Activated CD8-positive, alpha-beta T cell treated with anti-CD3 and anti-CD28 coated beads, Interleukin-2, amount 10 ng/mL, durations not matched to agents 7 days and 5 days (primary cell): Measurements from ENCODE around the gene GPC5. TPM values are rescaled to one million over a fixed set of nuclear protein-coding genes. Genes with fewer than 3 reads are reported as not detected.
"Not testable (repeated sequence)": the region's sequence is repeated elsewhere in the genome, so short reads cannot be mapped to it uniquely, and the experiment has no call there.

ENCODE experiments used
- ATAC-seq: fragments of 150-1000 bp; cut with Tn5 transposase; one replicate; pipeline ENCODE4 v1.10.0; 2021; ENCODE audit warnings: moderate library complexity
- CTCF ChIA-PET: fragments of 350-600 bp; sonication (Branson Sonifier 250); formaldehyde crosslinking; loops from one replicate; lab custom pipeline; 2021; ENCODE audit warnings: antibody characterized with exemption; lab: Charles Lee
- POLR2A ChIA-PET: fragments of 350-600 bp; sonication (Branson Sonifier 250); formaldehyde crosslinking; loops from one replicate; lab custom pipeline; 2021; ENCODE audit warnings: antibody characterized with exemption; lab: Charles Lee
- DNase-seq: peaks from one replicate; pipeline ENCODE4 v3.0.0-alpha.2; 2020
- H3K27ac Mint-ChIP-seq: one replicate; pipeline ENCODE4 v1.8.0; 2021; ENCODE audit warnings: mild to moderate bottlenecking, mixed read lengths
- H3K27me3 Mint-ChIP-seq: one replicate; pipeline ENCODE4 v1.8.0; 2021; ENCODE audit warnings: low read depth, mixed read lengths
- H3K36me3 Mint-ChIP-seq: one replicate; pipeline ENCODE4 v1.8.0; 2021; ENCODE audit warnings: low read depth, mixed read lengths
- H3K4me1 Mint-ChIP-seq: one replicate; pipeline ENCODE4 v1.8.0; 2021; ENCODE audit warnings: low read depth, mixed read lengths
- H3K4me3 Mint-ChIP-seq: one replicate; pipeline ENCODE4 v1.8.0; 2021; ENCODE audit warnings: mild to moderate bottlenecking, mixed read lengths
- H3K9me3 Mint-ChIP-seq: one replicate; pipeline ENCODE4 v1.8.0; 2022; ENCODE audit warnings: mixed read lengths; ENCODE audit not compliant: insufficient read depth
- total RNA-seq, 2 experiments: library from RNA; stranded (reverse); gene quantifications; one replicate each; pipeline ENCODE4 v1.2.3, GENCODE V29; 2021

Gene GPC5
- total RNA-seq, 2 experiments from 2014 or later, result not detected

- H3K4me3 Mint-ChIP-seq, result no peak overlapping the region
- H3K27ac Mint-ChIP-seq, result no peak overlapping the region
- no peaks in the 10 kb centered on the region for H3K36me3 Mint-ChIP-seq
- H3K4me1 Mint-ChIP-seq, result no peaks in the 10 kb centered on the region
- ChIA-PET CTCF (no interaction called here), POLR2A (no interaction called here)
- no peaks in the 10 kb centered on the region for H3K27me3 Mint-ChIP-seq
- DNase-seq (no peak), ATAC-seq (no peak)
- peaks cover 7% of the 10 kb centered on the region for H3K9me3 Mint-ChIP-seq
These were observed 494.6 kb downstream of the GPC5 start for GRCh38 chr13:91893040-91893439.

GRCh38 chr13:91894316-91894715 is 495.9 kb downstream of the GPC5 start:
- Mint-ChIP-seq H3K4me3 (no peak overlapping the region), H3K4me1 (no peaks in the 10 kb centered on the region), H3K9me3 (peaks cover 7% of the 10 kb centered on the region), H3K27ac (no peak overlapping the region), H3K36me3 (no peaks in the 10 kb centered on the region), H3K27me3 (no peaks in the 10 kb centered on the region)
- POLR2A ChIA-PET, result no interaction called here
- CTCF ChIA-PET, result no interaction called here
- no peak for DNase-seq
- no peak for ATAC-seq

DNA sequence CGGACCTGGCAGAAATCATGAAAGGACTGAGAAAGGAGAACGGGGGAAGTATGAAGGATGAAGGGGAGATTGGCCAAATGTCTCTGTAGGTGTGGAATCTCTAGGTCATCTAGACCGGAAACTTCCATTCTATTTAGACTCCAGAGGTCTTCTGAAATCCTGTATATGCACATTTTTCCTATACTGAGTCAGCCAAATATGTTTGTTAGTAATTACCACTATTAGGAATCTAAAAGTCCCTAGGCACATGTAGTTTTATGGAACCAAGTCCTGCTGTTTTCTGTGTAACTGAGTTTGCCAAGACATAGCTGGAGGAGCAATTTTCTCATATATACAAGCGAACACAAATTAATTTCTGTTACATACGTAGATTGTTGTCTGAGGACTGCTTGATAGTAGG is 498.1 kb downstream of the GPC5 start:
- no peaks in the 10 kb centered on the region for H3K36me3 Mint-ChIP-seq
- ChIA-PET POLR2A (no interaction called here), CTCF (no interaction called here)
- peaks cover 7% of the 10 kb centered on the region for H3K9me3 Mint-ChIP-seq
- H3K27me3 Mint-ChIP-seq, result no peaks in the 10 kb centered on the region
- H3K27ac Mint-ChIP-seq, result no peak overlapping the region
- no peak overlapping the region for H3K4me3 Mint-ChIP-seq
- H3K4me1 Mint-ChIP-seq, result no peaks in the 10 kb centered on the region
- ATAC-seq, result no peak
- DNase-seq, result no peak

GRCh38 chr13:91898986-91899385 is 500.6 kb downstream of the GPC5 start:
- DNase-seq, H3K27ac Mint-ChIP-seq, H3K4me1 Mint-ChIP-seq, H3K27me3 Mint-ChIP-seq, ATAC-seq, H3K9me3 Mint-ChIP-seq, H3K36me3 Mint-ChIP-seq, POLR2A ChIA-PET, CTCF ChIA-PET, H3K4me3 Mint-ChIP-seq: not testable (repeated sequence)

DNA sequence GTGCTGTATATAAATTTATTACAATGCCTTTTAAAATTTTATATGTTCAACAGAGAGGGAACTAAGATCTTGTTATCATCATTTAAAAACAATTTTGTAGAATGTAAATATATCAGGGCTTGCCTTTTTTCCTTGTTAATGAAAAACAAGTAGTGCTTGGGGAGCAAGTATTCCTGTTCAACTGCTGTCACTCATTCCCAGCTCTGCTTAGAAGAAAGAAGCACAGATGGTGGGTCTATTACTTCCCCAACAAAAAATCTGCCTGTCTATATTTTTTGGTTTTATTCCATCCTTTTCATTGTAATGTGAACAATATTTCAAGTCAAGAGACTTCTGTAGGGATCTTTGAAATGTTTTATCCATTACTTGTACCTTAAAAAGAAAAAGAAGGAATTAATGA is 503.9 kb downstream of the GPC5 start:
- DNase-seq, result no peak
- H3K27ac Mint-ChIP-seq, result no peak overlapping the region
- POLR2A ChIA-PET, result no interaction called here
- no peak overlapping the region for H3K4me3 Mint-ChIP-seq
- no peaks in the 10 kb centered on the region for H3K4me1 Mint-ChIP-seq
- CTCF ChIA-PET, result no interaction called here
- H3K27me3 Mint-ChIP-seq, result no peaks in the 10 kb centered on the region
- no peaks in the 10 kb centered on the region for H3K36me3 Mint-ChIP-seq
- no peak for ATAC-seq
- no peaks in the 10 kb centered on the region for H3K9me3 Mint-ChIP-seq

DNA sequence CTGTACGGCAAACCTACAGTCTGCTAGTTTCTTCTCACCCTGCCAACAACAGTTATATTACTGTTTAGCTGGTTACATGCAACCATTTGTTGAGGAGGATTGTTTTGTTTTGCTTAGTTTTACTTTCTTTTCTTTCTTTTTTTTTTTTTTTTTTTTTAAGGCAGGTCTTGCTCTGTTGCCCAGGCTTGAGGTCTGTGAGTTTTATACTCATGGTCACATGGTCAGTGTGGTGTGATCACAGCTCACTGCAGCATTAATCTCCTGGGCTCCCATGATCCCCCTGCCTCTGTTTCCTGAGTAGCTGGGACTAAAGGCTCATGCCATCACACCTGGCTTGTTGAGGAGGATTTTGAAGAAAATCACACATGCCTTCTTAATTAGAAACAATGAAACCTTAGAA is 505.6 kb downstream of the GPC5 start:
- no peak for ATAC-seq
- no peaks in the 10 kb centered on the region for H3K4me1 Mint-ChIP-seq
- ChIA-PET POLR2A (no interaction called here), CTCF (no interaction called here)
- no peaks in the 10 kb centered on the region for H3K9me3 Mint-ChIP-seq
- H3K36me3 Mint-ChIP-seq, result no peaks in the 10 kb centered on the region
- H3K27me3 Mint-ChIP-seq, result no peaks in the 10 kb centered on the region
- H3K4me3 Mint-ChIP-seq, result no peak overlapping the region
- no peak for DNase-seq
- H3K27ac Mint-ChIP-seq, result no peak overlapping the region

DNA sequence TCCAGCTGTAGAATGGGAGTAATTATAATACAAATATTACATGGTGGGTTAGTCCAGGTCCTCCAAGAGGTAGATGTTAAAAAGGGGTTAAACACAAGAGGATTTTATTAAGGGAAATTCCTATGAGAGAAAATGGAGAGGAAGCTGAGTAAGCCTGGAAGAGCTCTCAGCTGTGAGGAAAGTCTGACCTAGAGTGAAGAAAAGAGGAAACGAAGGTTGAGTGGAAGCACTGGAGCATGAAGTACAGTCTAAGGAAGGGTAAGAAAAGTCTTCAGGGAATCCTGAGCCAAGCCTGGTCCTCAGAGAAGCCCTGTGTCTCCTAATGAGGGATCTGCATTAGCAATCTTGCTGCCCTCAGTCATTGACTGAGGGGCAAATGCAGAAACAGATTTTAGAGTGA is 506.2 kb downstream of the GPC5 start:
- no peak overlapping the region for H3K27ac Mint-ChIP-seq
- POLR2A ChIA-PET, result no interaction called here
- no peaks in the 10 kb centered on the region for H3K9me3 Mint-ChIP-seq
- CTCF ChIA-PET, result no interaction called here
- ATAC-seq, result no peak
- no peaks in the 10 kb centered on the region for H3K27me3 Mint-ChIP-seq
- H3K36me3 Mint-ChIP-seq, result no peaks in the 10 kb centered on the region
- no peaks in the 10 kb centered on the region for H3K4me1 Mint-ChIP-seq
- no peak overlapping the region for H3K4me3 Mint-ChIP-seq
- no peak for DNase-seq

DNA sequence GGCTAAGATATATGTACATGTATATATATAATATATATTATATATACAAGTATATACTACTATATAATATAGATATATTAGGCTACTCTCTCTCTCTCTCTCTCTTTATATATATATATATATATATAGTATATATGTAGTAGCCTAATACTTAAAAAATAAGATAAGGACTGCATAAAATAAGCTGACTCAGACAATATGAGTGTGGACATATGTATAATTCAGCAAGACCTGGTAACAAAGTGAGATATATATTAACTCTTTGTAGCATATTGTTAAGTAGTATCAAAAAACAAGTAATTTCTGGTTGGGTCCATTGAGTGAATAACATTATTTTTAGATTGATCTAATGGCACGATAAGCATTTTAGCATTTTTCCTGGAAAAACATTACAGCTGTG is 509.0 kb downstream of the GPC5 start:
- ChIA-PET CTCF (no interaction called here), POLR2A (no interaction called here)
- H3K4me1 Mint-ChIP-seq, result no peaks in the 10 kb centered on the region
- no peak overlapping the region for H3K4me3 Mint-ChIP-seq
- H3K9me3 Mint-ChIP-seq, result no peaks in the 10 kb centered on the region
- ATAC-seq (no peak), DNase-seq (no peak)
- H3K27ac Mint-ChIP-seq, result no peak overlapping the region
- no peaks in the 10 kb centered on the region for H3K36me3 Mint-ChIP-seq
- H3K27me3 Mint-ChIP-seq, result no peaks in the 10 kb centered on the region

- Mint-ChIP-seq H3K27me3 (no peaks in the 10 kb centered on the region), H3K4me1 (no peaks in the 10 kb centered on the region), H3K27ac (no peak overlapping the region), H3K4me3 (no peak overlapping the region), H3K9me3 (no peaks in the 10 kb centered on the region), H3K36me3 (no peaks in the 10 kb centered on the region)
- CTCF ChIA-PET, result no interaction called here
- POLR2A ChIA-PET, result no interaction called here
- ATAC-seq, result no peak
- DNase-seq, result no peak
These were observed 511.2 kb downstream of the GPC5 start for GRCh38 chr13:91909617-91910016.

GRCh38 chr13:91922969-91923592 is 524.7 kb downstream of the GPC5 start:
- Mint-ChIP-seq H3K4me1 (no peaks in the 10 kb centered on the region), H3K36me3 (no peaks in the 10 kb centered on the region), H3K9me3 (no peaks in the 10 kb centered on the region), H3K27ac (no peak overlapping the region), H3K4me3 (no peak overlapping the region), H3K27me3 (no peaks in the 10 kb centered on the region)
- DNase-seq (no peak), ATAC-seq (no peak)
- CTCF ChIA-PET, result no interaction called here
- POLR2A ChIA-PET, result no interaction called here

DNA sequence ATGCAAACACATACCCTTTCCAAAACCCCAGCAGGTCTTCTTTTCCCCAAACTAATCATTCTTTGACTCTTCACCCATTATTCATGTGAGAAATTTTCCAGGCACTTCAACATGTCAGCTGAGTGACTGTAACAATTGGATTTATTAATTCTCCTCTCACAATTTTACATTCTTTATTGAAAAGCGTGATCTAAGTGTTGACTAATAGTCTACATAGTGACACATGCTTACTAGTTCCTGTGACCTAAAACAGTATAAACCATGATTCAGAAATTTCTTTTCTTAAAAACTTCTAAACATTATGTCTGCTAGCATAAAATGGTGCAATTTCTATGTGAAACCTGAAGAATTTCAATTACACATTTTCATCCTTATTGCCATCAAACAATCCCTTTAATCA is 532.3 kb downstream of the GPC5 start:
- H3K36me3 Mint-ChIP-seq, result no peaks in the 10 kb centered on the region
- no peak overlapping the region for H3K27ac Mint-ChIP-seq
- ChIA-PET CTCF (no interaction called here), POLR2A (no interaction called here)
- DNase-seq (no peak), ATAC-seq (no peak)
- H3K27me3 Mint-ChIP-seq, result no peaks in the 10 kb centered on the region
- no peaks in the 10 kb centered on the region for H3K9me3 Mint-ChIP-seq
- H3K4me1 Mint-ChIP-seq, result no peaks in the 10 kb centered on the region
- H3K4me3 Mint-ChIP-seq, result no peak overlapping the region

DNA sequence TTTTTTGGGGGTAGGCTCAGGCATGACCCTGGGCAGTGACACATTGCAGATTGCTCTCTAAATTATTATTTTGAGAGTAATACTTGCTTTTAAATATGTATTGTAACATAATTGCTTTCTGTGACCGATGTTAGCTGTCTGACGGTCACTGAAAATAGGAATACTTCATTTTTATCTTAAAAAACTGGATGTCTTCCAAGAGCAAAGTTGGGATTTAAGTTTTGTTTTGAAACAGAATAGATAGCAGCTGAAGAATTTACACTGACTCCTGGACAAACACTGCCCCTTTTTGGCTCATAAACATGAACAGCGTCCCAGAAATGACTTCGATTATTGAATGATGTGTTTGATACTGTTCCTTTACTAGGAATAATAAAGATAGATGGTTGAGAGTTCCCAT is 535.9 kb downstream of the GPC5 start:
- DNase-seq, result no peak
- ATAC-seq, result no peak
- Mint-ChIP-seq H3K9me3 (peaks cover under 1% of the 10 kb centered on the region), H3K4me3 (no peak overlapping the region), H3K4me1 (no peaks in the 10 kb centered on the region), H3K27me3 (no peaks in the 10 kb centered on the region), H3K36me3 (no peaks in the 10 kb centered on the region), H3K27ac (no peak overlapping the region)
- ChIA-PET CTCF (no interaction called here), POLR2A (no interaction called here)

DNA sequence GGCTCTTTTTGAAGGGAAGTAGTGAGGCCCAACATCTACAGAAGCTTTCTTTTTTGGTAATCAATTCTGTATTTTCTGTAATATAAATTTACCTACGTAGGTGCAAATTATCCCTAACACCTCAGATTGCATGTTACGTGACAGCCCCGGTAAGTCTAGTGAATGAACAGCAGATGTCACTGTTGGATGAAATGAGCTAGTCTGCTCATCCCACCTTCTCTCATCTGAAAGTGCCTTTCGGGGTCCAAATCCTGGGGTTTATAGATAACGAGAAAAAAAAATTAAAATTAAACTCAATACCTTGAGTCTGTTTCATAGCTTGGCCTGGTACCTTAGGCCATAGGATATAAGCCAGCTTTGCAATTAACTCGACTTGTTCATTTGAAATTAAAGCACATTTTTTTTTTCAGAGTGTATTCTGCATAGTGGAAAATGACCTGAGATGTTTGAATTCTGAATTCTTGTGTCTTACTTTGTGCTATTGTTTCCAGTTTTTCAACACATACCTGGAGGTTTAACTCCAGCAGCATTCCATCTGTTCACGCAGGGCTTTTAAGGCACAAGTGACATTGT is 548.2 kb downstream of the GPC5 start:
- Mint-ChIP-seq H3K9me3 (peaks cover 3% of the 10 kb centered on the region), H3K4me1 (no peaks in the 10 kb centered on the region), H3K36me3 (no peaks in the 10 kb centered on the region), H3K27me3 (no peaks in the 10 kb centered on the region), H3K4me3 (no peak overlapping the region), H3K27ac (no peak overlapping the region)
- ATAC-seq (no peak), DNase-seq (no peak)
- POLR2A ChIA-PET, result no interaction called here
- CTCF ChIA-PET, result interaction anchor here (0.7 kb wide), 1 partner anchor 32 kb away, joined by 3 read pairs; no protein-coding TSS in a partner anchor
